GM23248 (cell line): ENCODE results near the gene ZFPM1. TPM values are rescaled to one million over a fixed set of nuclear protein-coding genes. Genes with fewer than 3 reads are reported as not detected.

Source experiments
- DNase-seq: peaks from one replicate; pipeline ENCODE4 v3.0.0-alpha.2; 2015
- H2AFZ ChIP-seq: fragments of 200-600 bp; sonication (generic); 2 replicates; pipeline ENCODE4 v1.6.1; 2016; ENCODE audit warnings: antibody characterized with exemption
- H3F3A ChIP-seq: fragments of 200-600 bp; sonication (generic); 2 replicates; pipeline ENCODE4 v1.6.1; 2016; ENCODE audit warnings: mild to moderate bottlenecking, antibody characterized with exemption, mixed run types; ENCODE audit not compliant: insufficient read depth
- H3K27ac ChIP-seq: fragments of 200-600 bp; sonication (generic); 2 replicates; pipeline ENCODE4 v1.5.1; 2016; ENCODE audit warnings: mild to moderate bottlenecking
- H3K27me3 ChIP-seq: fragments of 200-600 bp; sonication (generic); replicated peaks from 2 replicates; pipeline ENCODE4 v1.6.1; 2016; ENCODE audit warnings: mild to moderate bottlenecking; ENCODE audit not compliant: insufficient read depth
- H3K36me3 ChIP-seq: fragments of 200-600 bp; sonication (generic); 2 replicates; pipeline ENCODE4 v1.6.1; 2016; ENCODE audit warnings: low read depth, mild to moderate bottlenecking
- H3K4me1 ChIP-seq: fragments of 200-600 bp; sonication (generic); 2 replicates; pipeline ENCODE4 v1.6.1; 2016; ENCODE audit warnings: mild to moderate bottlenecking; ENCODE audit not compliant: insufficient read depth
- H3K4me2 ChIP-seq: fragments of 200-600 bp; sonication (generic); one replicate; pipeline ENCODE4 v1.6.1; 2016; ENCODE audit warnings: mild to moderate bottlenecking; ENCODE audit not compliant: unreplicated experiment
- H3K4me3 ChIP-seq: fragments of 200-600 bp; sonication (generic); 2 replicates; pipeline ENCODE4 v1.5.1; 2016; ENCODE audit warnings: mild to moderate bottlenecking
- H3K79me2 ChIP-seq: fragments of 200-600 bp; sonication (generic); 2 replicates; pipeline ENCODE4 v1.6.1; 2016; ENCODE audit warnings: mild to moderate bottlenecking; ENCODE audit not compliant: insufficient read depth
- H3K9ac ChIP-seq: fragments of 200-600 bp; sonication (generic); 2 replicates; pipeline ENCODE4 v1.6.1; 2016; ENCODE audit warnings: mild to moderate bottlenecking
- H3K9me2 ChIP-seq: fragments of 200-600 bp; sonication (generic); 2 replicates; pipeline ENCODE4 v1.6.1; 2016; ENCODE audit warnings: mixed run types, mild to moderate bottlenecking, moderate library complexity; ENCODE audit not compliant: insufficient read depth
- H3K9me3 ChIP-seq: fragments of 200-600 bp; sonication (generic); one replicate; pipeline ENCODE4 v1.6.1; 2017; ENCODE audit warnings: low read depth
- H4K20me1 ChIP-seq: fragments of 200-600 bp; sonication (generic); 2 replicates; pipeline ENCODE4 v1.6.0; 2016; ENCODE audit not compliant: insufficient read depth
- EZH2 ChIP-seq: fragments of 200-600 bp; sonication (generic); IDR thresholded peaks from 2 replicates; pipeline ENCODE4 v1.6.1; 2018; ENCODE audit warnings: antibody characterized with exemption, mild to moderate bottlenecking; ENCODE audit not compliant: insufficient read depth, poor library complexity, severe bottlenecking
- EZH2phosphoT487 ChIP-seq: fragments of 200-600 bp; sonication (generic); IDR thresholded peaks from 2 replicates; pipeline ENCODE4 v1.6.1; 2018; ENCODE audit warnings: antibody characterized with exemption, moderate library complexity, mild to moderate bottlenecking, low read depth; ENCODE audit not compliant: insufficient read depth
- WGBS, 2 experiments: methylation state at CpG; one replicate each; pipeline ENCODE4 v1.1.6; 2015 to 2017; ENCODE audit warnings: low lambda C conversion rate in 2 of 2, low coverage in 1 of 2; ENCODE audit errors: missing lambda C conversion rate in 2 of 2; 5-methylcytosine and 5-hydroxymethylcytosine counted together
- in situ Hi-C: fragments of 300-500 bp; cut with MboI; formaldehyde crosslinking; loops from 2 replicates; pipeline ENCODE4 v1.15.0; 2020
- polyA plus RNA-seq: library from polyadenylated mRNA; unstranded; fragments of >200 nt; fragmentation: Nextera tagmentation; extraction: Ambion mirVana; gene quantifications from 2 replicates; pipeline ENCODE4 v1.2.1, GENCODE V29; 2016
- total RNA-seq: library from RNA; depleted of rRNA; stranded (reverse); fragments of >200 nt; shearing (Covaris generic); gene quantifications from 2 replicates; pipeline ENCODE4 v1.2.3, GENCODE V29; 2014

Gene ZFPM1
- total and polyA plus RNA-seq, 2 experiments from 2014 or later: 0.06 to 2.4 TPM

GRCh38 chr16:88539652-88540345 is 86.7 kb downstream of the ZFPM1 start:
- no peak for TF ChIP-seq EZH2phosphoT487
- TF ChIP-seq EZH2: no peak
- Histone ChIP-seq H3K4me3 (no peak overlapping the region), H4K20me1 (no peaks in the 10 kb centered on the region), H3K27me3 (no peaks in the 10 kb centered on the region), H3K27ac (no peak overlapping the region), H3K9ac (no peak overlapping the region), H3K36me3 (no peaks in the 10 kb centered on the region), H3K4me2 (no peak overlapping the region), H3K79me2 (no peaks in the 10 kb centered on the region), H3K9me2 (no peaks in the 10 kb centered on the region), H2AFZ (no peak overlapping the region), H3F3A (0 out of 2 replicates have a peak, but pooled peaks cover 6% of the 10 kb centered on the region), H3K9me3 (no peaks in the 10 kb centered on the region), H3K4me1 (peaks cover 5% of the 10 kb centered on the region)
- no peak for DNase-seq
- in situ Hi-C loops: no loop called here
- WGBS, 2 experiments: 61 to 63% methylated on average over 16 to 26 of the region's 26 CpGs

DNA sequence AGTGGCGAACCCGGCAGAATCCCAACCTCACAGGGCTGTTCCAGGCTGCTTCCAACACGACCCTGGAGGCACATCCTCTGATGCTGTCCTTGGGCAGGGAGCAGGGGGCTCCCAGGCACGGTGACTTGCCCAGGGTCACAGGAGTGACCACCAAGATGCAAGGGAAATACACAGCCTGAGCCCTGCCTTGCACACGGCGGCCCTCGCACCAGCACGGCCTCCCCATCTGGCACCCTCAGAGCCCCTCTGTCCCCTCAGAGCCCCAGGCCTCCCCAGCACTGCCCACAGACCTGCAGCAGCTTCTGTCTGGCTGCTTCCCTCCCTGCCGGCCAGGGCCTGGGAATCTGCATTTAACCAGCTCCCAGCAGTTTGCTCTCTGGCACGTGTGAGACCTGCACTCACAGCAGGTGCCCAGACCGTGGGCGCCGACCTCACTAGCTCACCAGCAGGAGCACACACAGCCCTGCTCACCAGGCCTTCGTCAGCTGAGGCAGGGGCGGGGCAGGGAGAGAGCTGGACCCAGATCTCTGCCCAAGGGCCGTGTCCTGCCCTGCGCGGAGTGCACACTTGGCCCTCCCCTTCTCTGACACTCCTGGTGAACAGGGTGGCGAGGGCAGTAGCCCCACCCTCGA is 87.4 kb downstream of the ZFPM1 start:
- Histone ChIP-seq H3K4me3 (no peak overlapping the region), H4K20me1 (no peaks in the 10 kb centered on the region), H3K9me2 (no peaks in the 10 kb centered on the region), H3K27me3 (no peaks in the 10 kb centered on the region), H2AFZ (no peak overlapping the region), H3K36me3 (no peaks in the 10 kb centered on the region), H3K79me2 (no peaks in the 10 kb centered on the region), H3F3A (0 out of 2 replicates have a peak, but pooled peaks cover 6% of the 10 kb centered on the region), H3K4me2 (no peak overlapping the region), H3K27ac (no peak overlapping the region), H3K9ac (no peak overlapping the region), H3K4me1 (no peaks in the 10 kb centered on the region), H3K9me3 (no peaks in the 10 kb centered on the region)
- TF ChIP-seq EZH2 (no peak), EZH2phosphoT487 (no peak)
- in situ Hi-C loops: no loop called here
- DNase-seq: no peak
- WGBS, 2 experiments: 69 to 71% methylated on average over 17 to 20 of the region's 20 CpGs

GRCh38 chr16:88541831-88542616 is 88.9 kb downstream of the ZFPM1 start:
- Histone ChIP-seq H3K4me3 (no peak overlapping the region), H3K9me3 (no peaks in the 10 kb centered on the region), H3K9me2 (no peaks in the 10 kb centered on the region), H4K20me1 (no peaks in the 10 kb centered on the region), H3K4me2 (no peak overlapping the region), H3K36me3 (no peaks in the 10 kb centered on the region), H3K27me3 (no peaks in the 10 kb centered on the region), H3K9ac (no peak overlapping the region), H3K27ac (no peak overlapping the region), H3K4me1 (no peaks in the 10 kb centered on the region), H3F3A (no peaks in the 10 kb centered on the region), H3K79me2 (no peaks in the 10 kb centered on the region), H2AFZ (no peak overlapping the region)
- DNase-seq: no peak
- in situ Hi-C loops: no loop called here
- WGBS, 2 experiments: 52% methylated on average over 13 to 15 of the region's 15 CpGs
- TF ChIP-seq EZH2: no peak
- TF ChIP-seq EZH2phosphoT487: no peak

GRCh38 chr16:88543230-88543813 is 90.2 kb downstream of the ZFPM1 start:
- no peaks in the 10 kb centered on the region for H3K36me3 ChIP-seq
- no peak overlapping the region for H3K27ac ChIP-seq
- H3K9ac ChIP-seq: no peak overlapping the region
- in situ Hi-C loops: no loop called here
- no peaks in the 10 kb centered on the region for H3K79me2 ChIP-seq
- DNase-seq: no peak
- 53 to 54% methylated on average over 8 of the region's 8 CpGs for WGBS, 2 experiments
- no peaks in the 10 kb centered on the region for H4K20me1 ChIP-seq
- no peak overlapping the region for H3K4me3 ChIP-seq
- no peaks in the 10 kb centered on the region for H3K27me3 ChIP-seq
- H3K9me3 ChIP-seq: no peaks in the 10 kb centered on the region
- TF ChIP-seq EZH2: no peak
- TF ChIP-seq EZH2phosphoT487: no peak
- H3F3A ChIP-seq: no peaks in the 10 kb centered on the region
- no peak overlapping the region for H3K4me2 ChIP-seq
- H3K4me1 ChIP-seq: no peaks in the 10 kb centered on the region
- no peaks in the 10 kb centered on the region for H3K9me2 ChIP-seq
- no peak overlapping the region for H2AFZ ChIP-seq
